ENCODE measurements around the gene CEP128.

DNA sequence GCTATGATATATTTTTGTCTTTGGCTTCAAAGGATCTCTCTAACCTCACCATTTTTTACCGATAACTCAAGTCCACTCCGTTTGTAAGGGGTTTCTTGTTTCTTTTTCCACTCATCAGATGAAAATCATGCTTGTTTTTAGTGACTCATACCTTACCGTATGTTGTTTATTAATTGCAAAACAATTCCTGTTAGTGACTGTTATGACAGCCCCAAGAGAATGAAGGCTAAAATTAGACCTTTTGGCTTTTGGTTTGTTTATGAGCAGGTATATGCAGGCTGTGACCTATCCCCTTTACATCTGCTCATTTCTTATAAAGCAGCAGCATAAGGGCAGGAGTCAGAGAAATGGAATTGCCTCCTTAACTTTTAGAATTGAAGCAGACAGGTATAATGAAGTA, 319.8 kb downstream of the CEP128 start:
- TF ChIP-seq EZH2 (IDR thresholded peaks at IDR 0.05; ENCODE audit: low read length) = no peak
- TF ChIP-seq, protein P1, sequence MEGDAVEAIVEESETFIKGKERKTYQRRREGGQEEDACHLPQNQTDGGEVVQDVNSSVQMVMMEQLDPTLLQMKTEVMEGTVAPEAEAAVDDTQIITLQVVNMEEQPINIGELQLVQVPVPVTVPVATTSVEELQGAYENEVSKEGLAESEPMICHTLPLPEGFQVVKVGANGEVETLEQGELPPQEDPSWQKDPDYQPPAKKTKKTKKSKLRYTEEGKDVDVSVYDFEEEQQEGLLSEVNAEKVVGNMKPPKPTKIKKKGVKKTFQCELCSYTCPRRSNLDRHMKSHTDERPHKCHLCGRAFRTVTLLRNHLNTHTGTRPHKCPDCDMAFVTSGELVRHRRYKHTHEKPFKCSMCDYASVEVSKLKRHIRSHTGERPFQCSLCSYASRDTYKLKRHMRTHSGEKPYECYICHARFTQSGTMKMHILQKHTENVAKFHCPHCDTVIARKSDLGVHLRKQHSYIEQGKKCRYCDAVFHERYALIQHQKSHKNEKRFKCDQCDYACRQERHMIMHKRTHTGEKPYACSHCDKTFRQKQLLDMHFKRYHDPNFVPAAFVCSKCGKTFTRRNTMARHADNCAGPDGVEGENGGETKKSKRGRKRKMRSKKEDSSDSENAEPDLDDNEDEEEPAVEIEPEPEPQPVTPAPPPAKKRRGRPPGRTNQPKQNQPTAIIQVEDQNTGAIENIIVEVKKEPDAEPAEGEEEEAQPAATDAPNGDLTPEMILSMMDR (optimal IDR thresholded peaks at IDR 0.05 in 1 of 3, IDR thresholded peaks at IDR 0.05 in 1 of 3, conservative IDR thresholded peaks at IDR 0.05 in 1 of 3; ENCODE audit: extremely low read depth in 1 of 3, insufficient read depth in 2 of 3, low read length in 3 of 3) = no peak
